Measurements from ENCODE around the gene SUPT20H.

The SUPT20H gene

GRCh38 chr13:37029617-37030016, 29.9 kb downstream of the SUPT20H start (continued):
- TF ChIP-seq ESRRG (CRISPR knock-in tag; IDR thresholded peaks at IDR 0.05) = no peak

GRCh38 chr13:37027639-37028038, 31.8 kb downstream of the SUPT20H start:
- ATAC-seq = no peak
- TF ChIP-seq ARNTL (CRISPR knock-in tag; IDR thresholded peaks at IDR 0.05; ENCODE audit: borderline replicate concordance, low read depth) (no peak), OSR1 (CRISPR knock-in tag; IDR thresholded peaks at IDR 0.05) (no peak), TCF4 (CRISPR knock-in tag; IDR thresholded peaks at IDR 0.05; ENCODE audit: borderline replicate concordance) (no peak), RARB (CRISPR knock-in tag; IDR thresholded peaks at IDR 0.05) (no peak)

- TF ChIP-seq ARNTL (CRISPR knock-in tag; IDR thresholded peaks at IDR 0.05; ENCODE audit: borderline replicate concordance, low read depth) (no peak), PATZ1 (CRISPR knock-in tag; IDR thresholded peaks at IDR 0.05; ENCODE audit: borderline replicate concordance) (no peak), TSHZ2 (CRISPR knock-in tag; IDR thresholded peaks at IDR 0.05) (no peak), ZNF70 (CRISPR knock-in tag; IDR thresholded peaks at IDR 0.05) (no peak), ZNF565 (CRISPR knock-in tag; conservative IDR thresholded peaks at IDR 0.05; ENCODE audit: low read depth) (no peak), CREB5 (CRISPR knock-in tag; IDR thresholded peaks at IDR 0.05; ENCODE audit: low read depth) (no peak), ZFP30 (CRISPR knock-in tag; IDR thresholded peaks at IDR 0.05) (no peak), BACH2 (CRISPR knock-in tag; IDR thresholded peaks at IDR 0.05; ENCODE audit: borderline replicate concordance) (no peak), ZC3H10 (CRISPR knock-in tag; IDR thresholded peaks at IDR 0.05) (no peak), GLIS3 (CRISPR knock-in tag; IDR thresholded peaks at IDR 0.05) (no peak)
- ATAC-seq = no peak
Observed at GRCh38 chr13:37026771-37027170, 32.7 kb downstream of the SUPT20H start.

- ATAC-seq = peak; percentile 58
- peak; percentile 27; the same call in 1 of the 2 replicates for TF ChIP-seq ISL1 (CRISPR knock-in tag; IDR thresholded peaks at IDR 0.05)
- TF ChIP-seq TSHZ2 (CRISPR knock-in tag; IDR thresholded peaks at IDR 0.05) = no peak
- TF ChIP-seq BACH2 (CRISPR knock-in tag; IDR thresholded peaks at IDR 0.05; ENCODE audit: borderline replicate concordance) = no peak
- no peak for TF ChIP-seq TOX (CRISPR knock-in tag; IDR thresholded peaks at IDR 0.05; ENCODE audit: borderline replicate concordance)
Observed at GRCh38 chr13:37023871-37024270, 35.6 kb downstream of the SUPT20H start.

- no peak for ATAC-seq
- TF ChIP-seq CREB5 (CRISPR knock-in tag; IDR thresholded peaks at IDR 0.05; ENCODE audit: low read depth) = no peak
- no peak for TF ChIP-seq CSRNP3 (CRISPR knock-in tag; IDR thresholded peaks at IDR 0.05)
- TF ChIP-seq POU6F1 (CRISPR knock-in tag; IDR thresholded peaks at IDR 0.05; ENCODE audit: borderline replicate concordance, low read depth) = no peak
- TF ChIP-seq RARB (CRISPR knock-in tag; IDR thresholded peaks at IDR 0.05) = no peak
- no peak for TF ChIP-seq ZFP30 (CRISPR knock-in tag; IDR thresholded peaks at IDR 0.05)
- TF ChIP-seq PPARA (CRISPR knock-in tag; IDR thresholded peaks at IDR 0.05; ENCODE audit: borderline replicate concordance) = no peak
- no peak for TF ChIP-seq OSR1 (CRISPR knock-in tag; IDR thresholded peaks at IDR 0.05)
Observed at GRCh38 chr13:37014609-37015008, 44.9 kb downstream of the SUPT20H start.

Measured in SK-N-SH treated with all-trans-retinoic acid at 6 μM for 48 hours (cell line).